ENCODE data around the gene C1orf159. TPM values are rescaled to one million over a fixed set of nuclear protein-coding genes. Genes with fewer than 3 reads are reported as not detected.
"Not testable (repeated sequence)": the region's sequence is repeated elsewhere in the genome, so short reads cannot be mapped to it uniquely, and the experiment has no call there.

C1orf159 gene
- total RNA-seq, 1 experiment from 2014 or later = 8.2 TPM

DNA sequence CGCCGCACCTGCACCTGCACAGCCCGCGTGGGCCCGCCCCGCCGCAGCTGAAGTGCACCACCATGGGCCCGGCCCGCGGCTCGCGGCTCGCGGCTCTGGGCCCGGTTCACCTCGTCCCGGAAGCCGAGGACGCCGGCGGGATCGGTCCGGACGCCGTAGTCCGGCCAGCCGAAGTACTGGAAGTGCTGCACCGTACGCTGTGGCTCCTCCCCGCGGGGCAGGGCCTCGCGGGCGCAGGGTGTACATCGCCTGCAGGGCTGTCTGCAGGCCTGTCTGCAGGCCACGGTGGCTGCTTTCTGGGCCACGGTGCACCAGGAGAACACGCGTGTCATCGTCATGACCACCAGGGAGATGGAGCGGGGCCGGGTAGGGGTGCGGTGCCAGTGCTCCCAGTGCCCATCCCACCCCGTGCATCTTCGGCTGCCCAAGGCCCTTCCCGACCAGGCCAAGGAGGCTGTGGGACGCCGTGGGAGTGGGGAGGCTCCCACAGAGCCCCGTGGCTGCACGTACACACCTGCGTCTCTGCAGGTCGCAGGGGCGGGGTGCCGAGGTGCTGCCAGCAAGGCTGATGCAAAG lies 48.5 kb downstream of the C1orf159 start:
- DNase-seq (ENCODE audit: low spot score) = no peak

DNA sequence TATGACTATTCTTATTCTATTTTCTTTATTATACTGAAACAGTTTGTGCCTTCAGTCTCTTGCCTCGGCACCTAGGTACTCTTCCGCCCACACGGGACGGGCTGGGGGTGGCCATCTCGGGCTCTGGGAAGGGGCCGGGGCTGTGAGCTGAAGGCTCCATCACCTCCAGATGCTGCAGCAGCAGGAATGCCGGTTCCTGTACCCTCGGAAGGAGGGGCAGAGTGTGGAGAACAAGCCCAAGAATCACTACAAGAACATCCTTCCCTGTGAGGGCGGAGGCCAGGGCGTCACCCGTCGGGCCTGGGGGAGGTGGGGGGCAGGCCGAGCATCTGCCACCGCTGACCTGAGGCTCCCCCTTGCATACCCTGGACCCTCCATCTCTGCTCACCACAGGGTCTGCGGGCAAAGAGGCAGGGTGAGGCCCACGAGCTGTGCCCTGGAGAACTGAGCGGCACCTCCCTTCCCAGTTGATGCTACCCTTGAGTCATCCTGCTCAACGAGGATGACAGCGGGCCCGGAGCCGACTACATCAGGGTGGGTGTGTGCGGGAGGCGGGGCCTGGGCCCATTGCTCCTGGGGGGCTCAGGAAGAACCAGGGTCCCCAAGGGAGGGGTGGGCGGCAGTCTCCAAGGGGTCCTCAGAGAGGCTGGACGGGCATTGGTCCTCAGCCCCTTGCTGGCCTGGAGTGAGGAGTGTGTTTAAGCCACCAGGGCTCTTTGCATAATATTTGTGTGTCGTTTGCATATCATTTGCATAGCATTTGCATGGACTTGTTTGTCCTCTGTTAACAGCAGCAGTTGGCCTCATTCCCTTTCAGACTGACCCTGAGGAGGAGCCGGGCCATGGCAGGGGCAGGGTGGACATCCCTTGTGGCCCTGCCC lies 49.2 kb downstream of the C1orf159 start:
- DNase-seq (ENCODE audit: low spot score) = no peak

DNA sequence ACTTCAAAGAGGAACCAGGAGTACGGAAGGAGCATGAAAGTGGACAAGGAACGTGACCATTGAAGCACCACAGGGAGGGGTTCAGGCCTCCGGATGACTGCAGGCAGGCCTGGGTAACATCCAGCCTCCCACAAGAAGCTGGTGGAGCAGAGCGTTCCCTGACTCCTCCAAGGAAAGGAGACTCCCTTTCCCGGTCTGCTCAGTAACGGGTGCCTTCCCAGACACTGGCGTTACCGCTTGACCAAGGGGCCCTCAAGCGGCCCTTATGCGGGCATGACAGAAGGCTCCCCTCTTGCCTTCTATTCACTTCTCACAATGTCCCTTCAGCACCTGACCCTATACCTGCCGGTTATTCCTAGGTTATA lies 50.0 kb downstream of the C1orf159 start:
- not testable (repeated sequence) for DNase-seq (ENCODE audit: low spot score)

DNA sequence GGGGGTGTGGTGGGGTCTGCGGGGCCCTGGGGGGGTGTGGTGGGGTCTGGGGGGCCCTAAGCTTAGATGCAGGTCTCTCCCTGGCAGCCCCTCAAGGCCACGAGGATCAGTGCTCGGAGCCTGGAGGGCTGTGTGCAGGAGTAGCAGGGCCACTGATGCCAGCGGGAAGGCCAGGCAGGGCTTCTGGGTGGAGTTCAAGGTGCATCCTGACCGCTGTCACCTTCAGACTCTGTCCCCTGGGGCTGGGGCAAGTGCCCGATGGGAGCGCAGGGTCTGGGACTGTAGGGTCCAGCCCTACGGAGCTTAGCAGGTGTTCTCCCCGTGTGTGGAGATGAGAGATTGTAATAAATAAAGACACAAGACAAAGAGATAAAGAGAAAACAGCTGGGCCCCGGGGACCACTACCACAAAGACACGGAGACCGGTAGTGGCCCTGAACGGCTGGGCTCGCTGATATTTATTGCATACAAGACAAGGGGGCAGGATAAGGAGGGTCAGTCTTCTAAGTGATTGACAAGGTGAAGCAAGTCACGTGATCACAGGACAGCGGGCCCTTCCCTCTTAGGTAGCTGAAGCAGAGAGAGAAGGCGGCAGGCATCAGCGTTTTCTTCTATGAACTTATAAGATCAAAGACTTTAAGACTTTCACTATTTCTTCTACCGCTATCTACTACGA lies 50.5 kb downstream of the C1orf159 start:
- no peak for DNase-seq (ENCODE audit: low spot score)

DNA sequence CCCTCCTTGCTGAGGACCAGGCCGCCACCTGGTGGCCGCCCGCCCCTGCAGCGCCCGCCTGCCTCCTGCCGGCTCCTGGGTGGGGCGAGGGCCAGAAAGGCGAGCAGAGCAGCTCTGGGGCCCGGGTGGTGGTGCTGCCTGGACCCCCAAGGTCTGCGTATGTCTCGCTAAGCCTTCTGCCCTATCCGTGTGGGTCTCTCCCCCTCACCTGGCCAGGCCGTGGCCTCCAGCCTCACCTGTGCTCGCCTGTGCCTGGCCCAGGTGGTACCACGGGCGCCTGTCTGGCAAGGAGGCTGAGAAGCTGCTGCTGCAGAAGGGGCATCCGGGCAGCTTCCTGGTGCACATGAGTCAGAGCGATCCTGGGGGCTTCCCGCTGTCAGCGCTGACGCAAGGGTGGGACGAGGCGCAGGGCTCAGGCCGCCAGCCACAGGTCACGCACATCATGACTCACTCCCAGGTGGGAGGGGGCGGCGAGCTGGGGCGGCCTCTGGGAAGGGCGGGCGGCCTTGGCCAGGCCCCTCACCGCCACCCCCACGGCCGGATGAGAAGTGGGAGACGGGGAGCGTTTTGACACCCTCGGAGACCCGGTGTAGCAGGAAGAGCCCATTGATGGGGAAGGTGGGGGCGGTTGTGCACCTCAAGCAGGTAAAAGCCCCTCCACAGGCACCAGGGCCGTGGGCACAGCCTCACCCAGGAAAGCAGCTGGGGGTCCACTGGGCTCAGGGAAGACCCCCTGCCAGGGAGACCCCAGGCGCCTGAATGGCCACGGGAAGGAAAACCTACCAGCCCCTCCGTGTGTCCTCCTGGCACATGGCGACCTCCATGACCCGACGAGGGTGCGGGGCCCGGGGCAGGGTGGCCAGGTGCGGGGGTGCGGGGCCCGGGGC lies 51.7 kb downstream of the C1orf159 start:
- peak; percentile 85 for DNase-seq (ENCODE audit: low spot score)

DNA sequence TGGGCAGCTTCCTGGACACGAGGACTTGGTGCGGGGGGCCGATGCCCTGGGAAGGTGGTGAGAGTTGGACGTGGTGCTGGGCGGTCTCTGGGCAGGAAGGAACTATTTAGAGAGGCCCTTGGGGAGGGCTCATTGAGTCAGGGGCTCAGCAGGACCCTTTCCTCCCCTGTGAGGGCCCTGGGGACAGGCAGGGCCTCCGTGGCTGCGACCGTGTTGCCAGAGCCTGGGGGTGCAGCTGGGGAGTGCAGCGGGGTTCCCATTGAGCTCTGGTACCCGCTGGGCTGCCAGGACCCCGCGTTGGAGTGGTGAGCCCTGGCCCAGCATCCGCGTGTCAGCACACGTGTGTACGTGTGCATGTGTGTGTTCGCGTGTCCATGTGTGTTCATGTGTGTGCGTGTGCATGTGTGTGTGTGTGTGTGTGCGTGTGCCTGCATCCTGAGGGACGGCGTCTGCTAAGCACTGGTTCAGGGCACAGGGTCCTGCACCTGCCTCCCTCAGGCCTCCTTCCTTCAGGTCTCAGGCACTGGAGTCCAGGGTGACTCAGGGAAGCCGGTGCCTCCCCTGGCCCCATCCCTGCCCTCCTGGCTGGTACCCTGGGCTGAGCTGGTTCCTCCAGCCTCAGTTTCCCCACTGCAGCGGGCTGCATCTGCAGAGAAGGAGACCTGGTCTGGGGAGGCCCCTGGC lies 52.5 kb downstream of the C1orf159 start:
- DNase-seq (ENCODE audit: low spot score) = no peak

DNA sequence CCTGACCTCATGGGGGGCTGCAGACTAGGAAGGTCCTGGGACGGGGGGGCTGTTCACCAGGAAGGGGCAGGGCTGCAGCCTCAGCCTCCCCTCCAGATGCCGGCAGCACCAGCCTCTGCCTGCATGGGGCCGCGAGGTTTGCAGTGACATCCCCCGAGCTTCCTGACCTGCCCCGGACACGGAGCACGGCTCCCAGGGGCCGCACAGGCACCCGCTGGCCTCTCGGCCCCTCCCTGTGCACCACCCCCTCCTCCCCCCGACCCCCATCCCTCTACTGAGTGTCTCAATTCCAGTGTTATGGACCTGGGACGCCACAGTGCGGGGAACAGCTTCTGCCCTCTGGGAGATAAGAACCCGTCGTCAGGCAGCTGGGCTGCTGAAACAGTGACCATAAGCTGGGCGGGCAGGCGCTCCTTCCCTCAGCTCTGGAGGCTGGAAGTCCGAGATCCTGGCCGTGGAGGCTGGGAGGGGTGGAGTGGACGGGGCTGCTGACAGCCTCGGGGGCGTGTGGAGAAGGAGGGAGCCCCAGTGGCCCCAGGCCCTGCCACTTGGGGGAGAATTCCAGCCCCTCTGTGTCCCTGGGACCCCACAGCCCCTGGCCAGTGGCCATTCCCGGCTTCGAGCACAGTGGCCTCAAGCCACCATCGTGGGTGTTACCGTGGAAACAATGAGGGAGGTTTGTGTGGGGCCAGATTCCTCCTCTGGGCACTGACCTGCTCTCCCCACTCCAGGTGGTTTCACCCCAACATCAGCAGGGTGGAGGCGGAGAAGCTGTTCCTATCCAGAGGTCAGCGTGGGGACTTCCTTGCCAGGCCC lies 53.3 kb downstream of the C1orf159 start:
- DNase-seq (ENCODE audit: low spot score) = no peak

DNA sequence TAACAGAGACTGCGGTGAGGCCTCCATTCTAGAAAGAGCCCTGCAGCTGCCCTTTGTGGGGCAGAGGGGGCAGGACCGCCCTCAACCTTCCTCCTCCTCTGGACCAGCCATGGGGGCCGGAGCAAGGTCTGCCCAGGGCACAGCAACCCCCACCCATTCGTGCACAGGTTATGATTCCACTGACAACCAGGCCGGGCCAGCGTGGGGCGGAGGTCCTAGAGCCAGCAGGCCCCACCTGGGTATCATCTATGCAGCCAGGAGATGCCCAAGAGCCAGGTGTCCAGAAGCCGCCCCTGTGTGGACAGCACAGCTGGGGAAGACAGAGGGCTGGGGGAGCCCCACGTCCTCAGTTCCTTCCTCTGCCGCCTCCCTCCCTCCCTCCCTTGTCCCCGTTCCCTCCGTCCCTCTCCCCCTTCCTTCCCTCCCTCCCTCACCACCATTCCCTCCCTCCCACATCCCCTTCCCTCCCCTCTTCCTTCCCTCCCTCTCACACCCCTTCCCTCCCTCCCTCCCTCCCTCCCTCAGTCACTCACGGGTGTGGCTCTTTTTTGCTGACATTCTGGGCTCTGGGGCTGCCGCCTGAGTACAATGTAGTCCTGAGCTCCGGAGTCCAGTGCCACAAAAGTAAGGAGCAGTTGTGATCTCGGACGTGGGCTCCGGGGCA lies 54.1 kb downstream of the C1orf159 start:
- DNase-seq (ENCODE audit: low spot score) = no peak

DNA sequence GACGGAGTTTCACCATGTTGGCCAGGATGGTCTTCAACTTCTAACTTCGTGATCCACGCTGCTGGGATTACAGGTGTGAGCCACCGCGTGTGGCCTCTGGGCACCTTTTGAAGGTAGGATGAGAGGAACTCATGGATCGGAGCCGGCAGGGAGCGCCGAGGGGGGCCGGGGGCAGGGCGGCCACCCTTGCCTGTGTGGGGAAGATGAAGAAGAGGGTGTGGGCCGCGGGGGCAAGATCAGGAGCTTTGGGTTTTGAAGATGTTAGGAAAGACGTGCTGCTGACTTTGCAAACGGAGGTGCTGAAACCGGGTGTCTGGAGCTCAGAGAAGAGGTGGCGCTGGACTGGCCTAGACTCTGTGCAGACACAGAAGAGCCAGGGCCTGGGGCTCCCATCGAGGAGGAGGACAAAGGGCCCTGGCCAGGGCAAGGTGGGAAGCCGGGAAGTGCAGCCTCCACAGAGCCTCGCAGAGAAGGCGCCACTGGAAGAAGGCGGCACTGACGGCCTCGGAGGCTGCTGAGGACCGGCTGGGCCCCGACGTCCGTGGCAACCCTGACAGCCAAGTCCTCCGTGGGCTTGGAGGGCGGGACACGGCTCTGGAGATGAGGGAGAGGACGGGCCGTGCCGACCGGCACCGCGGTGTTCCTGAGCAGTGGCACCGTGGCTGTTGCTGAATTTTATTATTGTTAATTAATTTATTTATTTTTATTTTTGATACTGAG lies 55.4 kb downstream of the C1orf159 start:
- DNase-seq (ENCODE audit: low spot score) = no peak

DNA sequence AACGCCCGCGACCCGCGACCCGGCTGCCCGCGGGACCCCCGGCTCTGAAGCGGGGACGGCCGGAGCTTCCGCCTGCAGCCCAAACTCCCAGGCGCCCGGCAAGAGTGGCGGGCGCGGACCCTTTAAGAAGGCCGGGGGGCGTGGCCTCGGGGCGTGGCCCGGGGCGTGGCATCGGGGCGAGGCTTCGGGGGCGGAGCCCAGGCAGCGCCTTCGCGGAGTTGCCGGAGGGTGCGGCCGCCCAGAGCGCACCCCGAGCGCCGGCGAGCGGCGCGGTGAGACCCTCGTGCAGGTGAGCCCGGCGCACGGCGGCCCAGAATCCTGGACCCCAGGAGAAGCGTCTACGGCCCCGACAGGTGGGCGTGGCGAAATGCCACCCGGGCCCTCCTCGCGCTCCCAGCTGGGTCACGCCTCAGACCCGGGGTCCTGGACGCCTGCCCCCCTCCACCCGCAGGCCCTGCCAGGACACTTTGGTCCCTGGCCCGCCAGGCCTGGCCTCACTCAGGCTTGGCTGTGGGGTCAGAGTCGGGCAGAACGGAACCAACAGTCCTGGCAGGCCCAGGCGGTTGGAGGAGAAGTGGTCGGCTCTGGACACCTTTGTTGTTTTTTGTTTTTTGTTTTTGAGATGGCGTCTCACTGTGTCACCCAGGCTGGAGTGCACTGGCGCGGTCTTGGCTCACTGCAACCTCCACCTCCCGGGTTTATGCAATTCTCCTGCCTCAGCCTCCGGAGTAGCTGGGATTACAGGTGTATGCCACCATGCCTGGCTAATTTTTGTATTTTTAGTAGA lies 56.2 kb downstream of the C1orf159 start:
- peak; percentile 37 for DNase-seq (ENCODE audit: low spot score)

DNA sequence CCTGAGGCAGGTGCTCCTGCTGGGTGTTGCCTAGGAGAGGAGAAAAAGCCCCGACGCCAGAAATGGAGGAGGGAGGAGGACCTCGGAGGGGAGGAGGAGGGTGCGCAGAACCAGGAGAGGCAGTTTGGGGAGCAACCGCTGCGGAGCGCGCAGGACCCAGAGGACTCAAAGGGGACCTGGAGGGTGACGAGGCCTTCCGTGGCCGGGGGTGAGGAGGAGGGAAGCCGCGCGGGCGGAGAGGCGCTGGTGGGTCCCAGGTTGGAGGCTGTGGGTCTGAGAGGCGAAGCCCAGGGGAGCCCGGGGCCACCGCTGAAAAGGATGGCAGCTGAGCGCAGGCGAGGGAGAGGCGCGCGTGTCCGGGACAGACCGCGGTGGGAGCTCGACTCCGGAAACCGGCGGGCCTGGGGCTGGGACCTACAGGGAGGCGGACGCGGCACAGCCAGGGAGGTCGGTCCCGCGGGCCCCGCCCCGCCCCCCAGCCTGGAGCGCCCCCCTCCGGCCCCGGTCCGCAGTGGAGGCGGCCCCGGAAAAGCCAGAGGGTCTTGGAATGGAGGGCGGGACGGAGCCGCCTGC lies 56.9 kb downstream of the C1orf159 start:
- no peak for DNase-seq (ENCODE audit: low spot score)

DNA sequence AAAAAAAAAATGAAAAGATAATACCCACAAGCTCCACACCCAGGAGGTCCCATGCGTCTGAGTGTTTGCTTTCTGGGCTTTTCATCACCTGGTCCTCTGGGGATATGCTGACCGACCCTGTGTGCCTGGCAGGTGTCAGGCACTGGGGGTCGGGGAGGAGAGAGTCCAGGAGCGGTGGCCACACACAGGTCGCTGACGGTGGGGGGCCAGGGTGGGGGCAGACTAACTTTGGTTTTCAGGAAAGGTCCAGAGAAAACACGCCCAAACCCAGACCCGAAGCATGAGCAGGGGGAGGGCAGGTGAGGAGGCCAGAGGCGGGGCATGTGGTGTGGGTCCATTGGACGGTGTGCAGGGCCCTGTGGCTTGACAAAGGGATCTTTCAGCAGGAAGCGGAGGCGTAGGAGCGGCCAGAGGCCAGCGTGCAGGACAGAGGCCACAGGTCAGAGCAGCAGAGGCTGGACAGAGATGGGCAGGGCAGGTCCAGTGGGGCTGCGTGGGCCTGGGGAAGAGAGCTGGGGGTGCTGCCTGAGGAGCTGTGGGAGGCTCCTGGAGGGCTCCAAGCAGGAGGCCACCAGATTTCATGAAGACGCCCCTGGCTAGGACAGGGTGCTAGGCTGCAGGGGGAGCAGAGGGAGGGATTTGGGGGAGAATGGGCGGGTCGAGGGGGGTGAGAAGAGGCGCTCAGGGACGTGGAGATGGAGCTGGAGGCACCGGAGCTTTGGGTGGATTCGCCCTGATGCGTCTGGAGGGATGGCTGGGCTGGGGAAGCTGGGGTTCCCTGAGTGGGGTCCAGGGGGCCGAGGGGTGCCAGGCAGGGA lies 57.6 kb downstream of the C1orf159 start:
- no peak for DNase-seq (ENCODE audit: low spot score)

DNA sequence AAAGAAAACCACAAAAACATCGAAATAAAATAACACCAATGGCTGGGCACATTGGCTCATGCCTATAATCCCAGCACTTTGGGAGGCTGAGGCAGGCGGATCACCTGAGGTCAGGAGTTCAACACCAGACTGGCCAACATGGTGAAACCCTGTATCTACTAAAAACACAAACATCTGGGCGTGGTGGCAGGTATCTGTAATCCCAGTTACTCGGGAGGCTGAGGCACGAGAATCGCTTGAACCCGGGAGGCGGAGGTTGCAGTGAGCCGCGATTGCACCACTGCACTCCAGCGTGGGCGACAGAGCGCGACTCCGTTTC lies 58.2 kb downstream of the C1orf159 start:
- not testable (repeated sequence) for DNase-seq (ENCODE audit: low spot score)

DNA sequence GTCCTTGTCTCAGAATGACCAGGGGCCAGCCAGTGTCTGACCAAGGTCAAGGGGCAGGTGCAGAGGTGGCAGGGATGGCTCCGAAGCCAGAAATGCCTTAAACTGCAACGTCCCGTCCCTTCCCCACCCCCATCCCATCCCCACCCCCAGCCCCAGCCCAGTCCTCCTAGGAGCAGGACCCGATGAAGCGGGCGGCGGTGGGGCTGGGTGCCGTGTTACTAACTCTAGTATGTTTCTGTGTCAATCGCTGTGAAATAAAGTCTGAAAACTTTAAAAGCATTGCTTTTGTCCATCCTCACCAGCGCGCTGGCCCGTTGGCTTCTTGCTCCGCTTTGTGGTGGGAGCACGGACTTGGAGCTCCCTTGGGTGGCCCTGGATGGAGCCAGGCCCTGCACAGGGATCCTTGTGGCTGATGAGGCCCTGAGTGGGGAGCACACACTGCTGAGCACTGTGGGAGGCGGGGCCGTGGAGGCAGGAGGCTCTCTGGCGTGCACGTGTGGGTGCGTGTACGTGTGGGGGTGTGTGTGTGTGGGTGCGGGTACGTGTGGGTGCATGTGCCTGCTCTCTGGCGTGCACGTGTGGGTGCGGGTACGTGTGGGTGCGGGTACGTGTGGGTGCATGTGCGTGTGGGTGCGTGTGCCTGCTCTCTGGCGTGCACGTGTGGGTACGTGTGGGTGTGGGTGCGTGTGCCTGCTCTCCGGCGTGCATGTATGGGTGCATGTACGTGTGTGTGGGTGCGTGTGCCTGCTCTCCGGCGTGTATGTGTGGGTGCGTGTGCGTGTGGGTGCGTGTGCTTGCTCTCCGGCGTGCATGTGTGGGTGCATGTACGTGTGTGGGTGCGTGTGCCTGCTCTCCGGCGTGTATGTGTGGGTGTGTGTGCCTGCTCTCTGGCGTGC lies 59.8 kb downstream of the C1orf159 start:
- DNase-seq (ENCODE audit: low spot score) = no peak

DNA sequence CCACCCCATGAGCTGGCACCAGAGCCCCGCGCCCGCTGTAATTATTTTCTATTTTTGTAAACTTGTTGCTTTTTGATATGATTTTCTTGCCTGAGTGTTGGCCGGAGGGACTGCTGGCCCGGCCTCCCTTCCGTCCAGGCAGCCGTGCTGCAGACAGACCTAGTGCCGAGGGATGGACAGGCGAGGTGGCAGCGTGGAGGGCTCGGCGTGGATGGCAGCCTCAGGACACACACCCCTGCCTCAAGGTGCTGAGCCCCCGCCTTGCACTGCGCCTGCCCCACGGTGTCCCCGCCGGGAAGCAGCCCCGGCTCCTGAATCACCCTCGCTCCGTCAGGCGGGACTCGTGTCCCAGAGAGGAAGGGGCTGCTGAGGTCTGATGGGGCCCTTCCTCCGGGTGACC lies 60.9 kb downstream of the C1orf159 start:
- DNase-seq (ENCODE audit: low spot score) = no peak

DNA sequence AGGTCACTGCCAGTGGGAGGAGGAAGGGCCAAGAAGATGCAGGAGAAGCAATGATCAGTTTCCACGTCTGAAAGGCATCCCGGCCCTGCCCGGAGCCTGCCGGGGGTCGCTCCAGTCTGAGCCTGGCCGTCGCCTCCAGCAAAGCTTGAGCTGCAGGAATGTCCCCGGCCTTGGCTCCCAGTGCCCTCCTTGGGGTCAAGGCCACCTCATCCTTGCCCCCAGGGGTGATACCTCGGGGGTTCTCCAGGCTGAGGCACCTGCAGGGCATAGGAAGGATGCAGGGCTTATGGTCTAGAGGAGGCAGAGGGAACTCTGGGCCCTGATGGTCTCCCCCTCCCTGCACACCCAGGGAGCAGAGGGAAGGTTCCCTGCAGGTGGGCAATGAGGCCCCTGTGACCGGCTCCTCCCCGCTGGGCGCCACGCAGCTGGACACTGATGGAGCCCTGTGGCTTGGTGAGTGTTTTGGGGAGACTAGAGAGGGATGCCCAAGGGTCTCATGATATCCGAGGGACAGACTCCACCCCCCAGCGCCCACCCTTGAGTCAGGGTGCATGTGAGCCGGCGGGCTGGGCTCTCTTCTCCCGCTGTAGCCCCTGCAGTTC lies 61.7 kb downstream of the C1orf159 start:
- DNase-seq (ENCODE audit: low spot score) = no peak
